ENCODE data around the gene PSME1. TPM values are rescaled to one million over a fixed set of nuclear protein-coding genes. Genes with fewer than 3 reads are reported as not detected.

PSME1 gene
- total and polyA plus RNA-seq, 2 donors (not counting 3 experiments of a cell fraction or from before 2014, with no cell fraction given), result 98.1 to 135 TPM

- DNase-seq (ENCODE audit: low read depth, low spot score), result no peak
- peaks cover 2 to 25% of the 10 kb centered on the region in 2 experiments for H3K36me3 ChIP-seq (ENCODE audit: control insufficient read depth in 2 of 2, extremely low read depth in 1 of 2, insufficient read depth in 2 of 2, low read length in 2 of 2)
- BruUV-seq (replicated peaks), result TSS peak; percentile 45
Observed at GRCh38 chr14:24147761-24148428, 11.9 kb downstream of the PSME1 start.

More at GRCh38 chr14:24147761-24148428, 11.9 kb downstream of the PSME1 start:
- dilution Hi-C loops (cut with MboI; ENCODE audit: extremely low pct_ligation_motif_present, low sequenced_read_pairs), result no loop called here
- intact Hi-C loops (cut with micrococcal nuclease), result loop anchor here (1.0 to 5.0 kb wide), 7 partner anchors 12 to 284 kb away; partner anchors contain the start of genes CHMP4A, DHRS1, IPO4 and IRF9
- Histone ChIP-seq H3K9me1 (replicated peaks; ENCODE audit: control insufficient read depth, extremely low read depth, insufficient read depth, low read length) (no peaks in the 10 kb centered on the region), H3K4me1 (ENCODE audit: control insufficient read depth, extremely low read depth, insufficient read depth, low read length) (peaks cover 16% of the 10 kb centered on the region), H4K20me1 (replicated peaks; ENCODE audit: control insufficient read depth, extremely low read depth, insufficient read depth, low read length) (no peaks in the 10 kb centered on the region), H3K4me2 (ENCODE audit: insufficient read depth, low read length) (peak overlapping the region; percentile 70), H2AFZ (ENCODE audit: low read depth, low read length) (peak overlapping the region; percentile 68), H3K27ac (ENCODE audit: insufficient read depth, low read depth, low read length) (no peak overlapping the region), H3K27me3 (ENCODE audit: control insufficient read depth in 2 of 2, insufficient read depth in 2 of 2, low read length in 2 of 2) (no peaks in the 10 kb centered on the region), H3K9me3 (replicated peaks; ENCODE audit: control insufficient read depth, insufficient read depth, low read length) (no peaks in the 10 kb centered on the region), H3K79me2 (ENCODE audit: control insufficient read depth, insufficient read depth, low read length) (peaks cover 25% of the 10 kb centered on the region), H3K4me3 (replicated peaks in 1 of 3; ENCODE audit: insufficient read depth in 1 of 3, low read depth in 1 of 3, low read length in 3 of 3) (peak overlapping the region; percentile 59 to 83 (median 76)), H3K9ac (replicated peaks; ENCODE audit: extremely low read depth, insufficient read depth, low read length) (peak overlapping the region; percentile 43)
- POLR2A ChIA-PET, result interaction anchor here (2.0 kb wide), 1 partner anchor 12 kb away, joined by 8 read pairs; the partner anchor contains the start of gene PSME1
- TF ChIP-seq CTCF (IDR thresholded peaks at IDR 0.05; ENCODE audit: extremely low read depth in 1 of 2, insufficient read depth in 1 of 2, low read depth in 1 of 2, low read length in 2 of 2) (no peak), JUN (IDR thresholded peaks at IDR 0.05; ENCODE audit: borderline replicate concordance, insufficient read depth, insufficient read length, low read depth) (no peak), GATA2 (IDR thresholded peaks at IDR 0.05; ENCODE audit: insufficient read depth, insufficient read length, low read depth, low read length) (no peak), POLR2A (IDR thresholded peaks at IDR 0.05; ENCODE audit: low read depth, low read length) (no peak), MYC (IDR thresholded peaks at IDR 0.05; ENCODE audit: low read depth, low read length) (no peak), EZH2 (IDR thresholded peaks at IDR 0.05; ENCODE audit: borderline replicate concordance, low read depth, low read length, severe bottlenecking) (no peak), MAX (IDR thresholded peaks at IDR 0.05; ENCODE audit: insufficient read depth, insufficient read length) (no peak), FOS (IDR thresholded peaks at IDR 0.05; ENCODE audit: borderline replicate concordance, insufficient read depth, low read length) (no peak), POLR2AphosphoS5 (IDR thresholded peaks at IDR 0.05; ENCODE audit: insufficient read depth, low read depth, low read length) (no peak)
- no peak for FAIRE-seq
- CTCF ChIA-PET, result interaction anchor here (1.0 to 7.8 kb wide), 6 partner anchors 12 to 149 kb away, joined by 6 to 63 read pairs (median 14); partner anchors contain the start of genes IRF9 and PSME1

Data from endothelial cell of umbilical vein (primary cell).